Measurements from ENCODE around the gene SDHAF1. TPM values are rescaled to one million over a fixed set of nuclear protein-coding genes. Genes with fewer than 3 reads are reported as not detected.
A peak's percentile ranks its signal among the peaks of the same experiment; 100 is the strongest.

Gene SDHAF1
- total RNA-seq, 1 donor from 2014 or later: 21.9 TPM

- POLR2A ChIA-PET: no interaction called here
- peaks cover 23% of the 10 kb centered on the region for H3K4me1 Mint-ChIP-seq
- no peak for TF ChIP-seq CTCF (IDR thresholded peaks at IDR 0.05)
- H3K27me3 Mint-ChIP-seq: peaks cover 3% of the 10 kb centered on the region
- ATAC-seq (ENCODE audit: low read depth) (no peak), DNase-seq (no peak)
- no peak overlapping the region for H3K4me3 Mint-ChIP-seq
- CTCF ChIA-PET: interaction anchor here (0.6 to 1.6 kb wide), 2 partner anchors 32 to 921 kb away, joined by 3 to 4 read pairs; no protein-coding TSS in a partner anchor
- no peaks in the 10 kb centered on the region for H3K9me3 Mint-ChIP-seq
- intact Hi-C loops (cut with micrococcal nuclease): no loop called here
- no peak overlapping the region for H3K27ac Mint-ChIP-seq
- no peaks in the 10 kb centered on the region for H3K36me3 Mint-ChIP-seq (ENCODE audit: low read depth)
These were observed 3.9 kb upstream of the SDHAF1 start for GRCh38 chr19:35990771-35991730.

- no peak for TF ChIP-seq CTCF (IDR thresholded peaks at IDR 0.05)
- Mint-ChIP-seq H3K4me1 (peaks cover 25% of the 10 kb centered on the region), H3K27ac (no peak overlapping the region), H3K4me3 (no peak overlapping the region), H3K9me3 (no peaks in the 10 kb centered on the region), H3K36me3 (ENCODE audit: low read depth) (peaks cover 5% of the 10 kb centered on the region), H3K27me3 (peaks cover under 1% of the 10 kb centered on the region)
- no peak for ATAC-seq (ENCODE audit: low read depth)
- POLR2A ChIA-PET: no interaction called here
- intact Hi-C loops (cut with micrococcal nuclease): no loop called here
- CTCF ChIA-PET: interaction anchor here (0.6 to 1.6 kb wide), 2 partner anchors 33 to 922 kb away, joined by 3 to 4 read pairs; no protein-coding TSS in a partner anchor
- DNase-seq: no peak
These were observed 3.1 kb upstream of the SDHAF1 start for GRCh38 chr19:35991731-35992450.

- H3K27me3 Mint-ChIP-seq: no peaks in the 10 kb centered on the region
- ChIA-PET CTCF (interaction anchor here (1.6 kb wide), 1 partner anchor 34 kb away, joined by 4 read pairs; no protein-coding TSS in a partner anchor), POLR2A (interaction anchor here (0.9 to 2.8 kb wide), 2 partner anchors 21 to 61 kb away, joined by 5 to 17 read pairs; partner anchors contain the start of genes ALKBH6 and THAP8)
- peaks cover 13% of the 10 kb centered on the region for H3K36me3 Mint-ChIP-seq (ENCODE audit: low read depth)
- no peaks in the 10 kb centered on the region for H3K9me3 Mint-ChIP-seq
- intact Hi-C loops (cut with micrococcal nuclease): no loop called here
- no peak for TF ChIP-seq CTCF (IDR thresholded peaks at IDR 0.05)
- H3K4me3 Mint-ChIP-seq: peak overlapping the region; percentile 32
- ATAC-seq (ENCODE audit: low read depth): no peak
- peaks cover 31% of the 10 kb centered on the region for H3K4me1 Mint-ChIP-seq
- H3K27ac Mint-ChIP-seq: no peak overlapping the region
- no peak for DNase-seq
These were observed 1.9 kb upstream of the SDHAF1 start for GRCh38 chr19:35992907-35993765.

GRCh38 chr19:35993923-35994598 is 927 bp upstream of the SDHAF1 start:
- TF ChIP-seq CTCF (IDR thresholded peaks at IDR 0.05): no peak
- DNase-seq (no peak), ATAC-seq (ENCODE audit: low read depth) (no peak)
- peak overlapping the region; percentile 94 for H3K4me3 Mint-ChIP-seq
- intact Hi-C loops (cut with micrococcal nuclease): no loop called here
- POLR2A ChIA-PET: interaction anchor here (0.7 to 2.8 kb wide), 6 partner anchors 20 to 1316 kb away, joined by 3 to 17 read pairs (median 5); partner anchors contain the start of genes ALKBH6, POLR2I, THAP8 and ZNF790
- H3K36me3 Mint-ChIP-seq (ENCODE audit: low read depth): peaks cover 16% of the 10 kb centered on the region
- peaks cover 31% of the 10 kb centered on the region for H3K4me1 Mint-ChIP-seq
- peak overlapping the region; percentile 63 for H3K27ac Mint-ChIP-seq
- CTCF ChIA-PET: interaction anchor here (0.6 to 0.8 kb wide), 2 partner anchors 60 to 112 kb away, joined by 3 read pairs; partner anchors contain the start of gene THAP8
- H3K9me3 Mint-ChIP-seq: no peaks in the 10 kb centered on the region
- no peaks in the 10 kb centered on the region for H3K27me3 Mint-ChIP-seq
